Measurements from ENCODE around the gene INPP5B.

GRCh38 chr1:37862330-37862729 lies 84.5 kb downstream of the INPP5B start:
- TF ChIP-seq FOXM1 (IDR thresholded peaks at IDR 0.05; ENCODE audit: borderline replicate concordance) (no peak), ELF4 (IDR thresholded peaks at IDR 0.05) (no peak), SP1 (IDR thresholded peaks at IDR 0.05) (no peak), ARNT (IDR thresholded peaks at IDR 0.05) (no peak), FOXA1 (IDR thresholded peaks at IDR 0.05) (no peak), NFRKB (IDR thresholded peaks at IDR 0.05) (no peak), BHLHE40 (IDR thresholded peaks at IDR 0.05; ENCODE audit: borderline replicate concordance) (no peak), HDGF (IDR thresholded peaks at IDR 0.05; ENCODE audit: borderline replicate concordance) (no peak), TARDBP (IDR thresholded peaks at IDR 0.05) (no peak), FOXK2 (IDR thresholded peaks at IDR 0.05) (no peak)
- TF ChIP-seq, protein P1, sequence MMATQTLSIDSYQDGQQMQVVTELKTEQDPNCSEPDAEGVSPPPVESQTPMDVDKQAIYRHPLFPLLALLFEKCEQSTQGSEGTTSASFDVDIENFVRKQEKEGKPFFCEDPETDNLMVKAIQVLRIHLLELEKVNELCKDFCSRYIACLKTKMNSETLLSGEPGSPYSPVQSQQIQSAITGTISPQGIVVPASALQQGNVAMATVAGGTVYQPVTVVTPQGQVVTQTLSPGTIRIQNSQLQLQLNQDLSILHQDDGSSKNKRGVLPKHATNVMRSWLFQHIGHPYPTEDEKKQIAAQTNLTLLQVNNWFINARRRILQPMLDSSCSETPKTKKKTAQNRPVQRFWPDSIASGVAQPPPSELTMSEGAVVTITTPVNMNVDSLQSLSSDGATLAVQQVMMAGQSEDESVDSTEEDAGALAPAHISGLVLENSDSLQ (IDR thresholded peaks at IDR 0.05): no peak
